ENCODE results near the gene TMTC1.
"Not testable (repeated sequence)": the region's sequence is repeated elsewhere in the genome, so short reads cannot be mapped to it uniquely, and the experiment has no call there.

The TMTC1 gene

DNA sequence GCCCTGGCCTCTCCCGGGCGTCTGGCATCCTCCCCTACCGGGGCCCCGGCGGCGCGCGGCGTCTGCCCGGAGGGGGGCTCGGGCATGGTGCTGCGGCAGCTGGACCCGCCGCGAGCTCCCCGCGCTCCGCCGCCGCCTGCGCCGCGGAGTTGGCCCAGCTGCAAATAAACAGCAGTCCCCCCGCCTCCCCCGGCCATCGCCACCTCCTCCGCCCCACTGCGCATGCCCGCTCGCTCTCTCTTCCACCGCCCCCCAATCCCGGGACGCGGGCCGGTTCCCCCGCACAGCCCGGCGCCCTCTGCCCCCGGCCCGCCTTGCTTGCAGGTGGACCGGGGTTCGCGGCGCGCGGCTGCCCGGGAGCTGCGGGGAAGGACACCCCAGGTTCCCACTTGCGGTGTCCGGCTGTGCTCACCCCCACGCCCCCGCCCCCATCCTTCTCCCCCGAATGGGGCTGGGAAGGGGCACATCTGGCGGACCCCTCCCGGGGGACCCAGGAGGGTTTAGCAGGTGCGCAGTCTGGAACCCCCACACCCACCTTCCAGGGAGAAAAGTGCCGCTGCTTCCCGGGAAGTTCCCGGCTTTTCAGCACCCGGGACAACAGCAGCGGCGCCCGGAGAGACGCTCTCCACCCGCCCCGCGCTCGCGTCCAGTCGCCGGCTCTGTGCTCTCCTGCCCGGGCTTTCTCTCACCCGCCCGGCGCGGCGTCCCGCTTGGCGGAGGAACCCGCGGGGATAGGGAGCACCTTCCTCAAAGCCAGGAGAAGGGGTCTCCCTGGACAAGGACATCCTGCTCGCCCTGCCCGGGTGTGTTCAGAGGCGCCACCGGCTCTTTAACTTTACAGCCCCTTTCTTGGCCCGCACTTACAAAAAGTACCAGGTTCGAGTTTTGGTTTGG lies at the start of gene TMTC1:
Gene TMTC1, minus strand, starts transcription at position 170 of the 894 bp plus-strand sequence. CDS start 191 bp downstream, outside the sequence.
- DNase-seq, result peak in 49 of 51 donors; percentile 24 to 88 (median 67)

- DNase-seq, result no peak
These were observed 47.4 kb upstream of the TMTC1 start for GRCh38 chr12:29831173-29831572.

DNA sequence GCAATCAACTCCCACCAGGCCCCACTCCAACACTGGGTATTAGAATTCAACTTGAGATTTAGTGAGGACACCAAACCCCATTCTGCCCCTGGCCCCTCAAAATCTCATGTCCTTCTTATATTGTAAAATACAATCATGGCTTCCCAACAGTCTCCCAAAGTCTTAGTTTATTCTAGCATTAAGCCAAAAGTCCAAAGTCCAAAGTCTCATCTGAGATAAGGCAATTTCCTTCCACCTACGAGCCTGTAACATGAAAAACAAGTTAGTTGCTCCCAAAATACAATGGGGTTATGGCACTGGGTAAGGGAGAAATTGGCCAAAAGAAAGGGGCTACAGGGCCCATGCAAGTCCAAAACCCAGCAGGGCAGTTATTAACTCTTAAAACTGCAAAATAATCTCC lies 46.6 kb upstream of the TMTC1 start:
- DNase-seq, result no peak

DNA sequence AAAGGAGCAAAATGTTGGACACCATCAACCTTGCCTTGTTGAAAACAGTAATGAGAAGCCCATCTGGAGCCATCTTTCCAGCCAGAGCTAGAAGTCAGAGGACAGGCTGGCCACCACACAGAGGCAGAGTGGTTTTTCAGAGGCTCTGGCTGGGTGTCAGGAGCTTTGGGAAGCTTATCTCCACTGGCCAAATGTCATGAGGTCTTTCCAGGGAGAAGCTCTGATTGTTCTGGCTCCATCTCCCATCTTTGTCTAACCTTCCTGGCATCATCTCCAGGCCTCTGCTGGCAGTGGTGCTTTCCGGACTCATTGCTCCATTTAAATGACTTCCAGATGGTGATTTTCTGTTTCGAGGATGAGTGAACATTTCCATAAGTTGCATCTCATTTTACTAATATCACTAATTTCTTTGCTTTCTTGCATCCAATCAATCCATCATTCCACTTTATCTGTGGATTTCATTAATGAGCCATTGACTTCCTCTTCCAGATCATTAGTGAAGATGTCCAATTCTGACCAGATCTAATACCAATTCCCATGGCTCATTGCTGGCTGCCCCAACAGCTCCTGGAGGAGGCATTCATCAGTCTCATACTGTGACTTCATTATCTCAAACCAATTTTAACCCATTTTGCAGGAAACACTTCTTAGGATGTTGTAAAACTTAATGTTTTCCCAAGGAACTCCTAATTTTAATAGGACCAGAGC lies 35.3 kb upstream of the TMTC1 start:
- DNase-seq, result no peak

GRCh38 chr12:29816874-29817725 lies 33.4 kb upstream of the TMTC1 start:
- DNase-seq, result no peak

- not testable (repeated sequence) for DNase-seq
These were observed 26.0 kb upstream of the TMTC1 start for GRCh38 chr12:29809616-29810361.

DNA sequence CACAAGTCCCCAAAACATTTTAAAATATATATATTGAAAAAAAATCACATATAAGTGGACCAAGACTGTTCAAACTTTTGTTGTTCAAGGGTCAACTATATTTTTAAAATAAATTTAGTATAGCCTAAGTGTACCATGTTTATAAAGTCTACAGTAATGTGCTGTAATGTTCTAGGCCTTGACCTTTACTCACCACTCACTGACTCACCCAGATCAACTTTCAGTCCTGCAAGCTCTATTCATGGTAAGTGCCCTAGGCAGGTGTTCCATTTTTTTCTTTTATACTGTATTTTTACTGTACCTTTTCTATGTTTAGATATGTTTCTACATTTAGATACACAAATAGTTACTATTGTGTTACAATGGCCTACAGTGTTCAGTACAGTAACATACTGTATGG lies 23.4 kb upstream of the TMTC1 start:
- DNase-seq, result no peak

DNA sequence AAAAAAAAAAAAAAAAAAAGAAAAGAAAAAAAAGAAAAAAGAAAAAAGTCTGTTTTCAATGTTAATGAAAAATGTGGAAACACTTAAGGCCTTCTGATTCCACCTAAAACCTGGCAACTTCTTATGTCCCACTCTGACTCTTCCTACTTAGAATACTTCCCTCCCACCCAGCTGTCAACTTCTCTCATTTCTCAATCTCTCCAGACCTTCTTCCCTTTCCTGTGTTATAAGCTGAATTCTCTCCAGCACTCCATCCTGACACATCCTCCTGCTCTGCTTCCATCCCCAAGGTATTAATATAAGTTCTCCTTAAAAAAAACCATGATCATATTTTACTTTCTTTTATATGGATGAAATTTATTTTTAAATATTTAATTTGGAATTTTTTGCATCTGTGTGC lies 20.3 kb upstream of the TMTC1 start:
- DNase-seq, result no peak

DNA sequence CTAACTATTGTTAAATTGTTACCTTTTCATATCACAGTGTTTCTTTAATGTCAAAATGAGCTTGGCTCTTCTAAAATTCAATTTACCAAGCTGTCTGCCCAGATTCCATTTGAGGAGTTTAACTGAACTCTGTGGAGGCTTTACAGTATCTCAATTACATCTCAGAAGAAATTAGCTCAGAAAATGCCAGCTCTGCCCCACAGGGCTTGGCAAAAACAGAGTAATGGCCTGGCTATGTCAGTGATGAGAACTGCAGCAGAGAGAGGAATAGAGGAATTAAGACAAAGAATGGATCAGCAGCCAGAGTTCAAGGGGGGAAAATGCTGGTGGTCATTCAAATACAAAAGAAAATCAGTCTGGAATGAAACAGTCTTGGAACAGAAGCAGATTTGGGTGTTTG lies 15.8 kb upstream of the TMTC1 start:
- DNase-seq, result no peak

DNA sequence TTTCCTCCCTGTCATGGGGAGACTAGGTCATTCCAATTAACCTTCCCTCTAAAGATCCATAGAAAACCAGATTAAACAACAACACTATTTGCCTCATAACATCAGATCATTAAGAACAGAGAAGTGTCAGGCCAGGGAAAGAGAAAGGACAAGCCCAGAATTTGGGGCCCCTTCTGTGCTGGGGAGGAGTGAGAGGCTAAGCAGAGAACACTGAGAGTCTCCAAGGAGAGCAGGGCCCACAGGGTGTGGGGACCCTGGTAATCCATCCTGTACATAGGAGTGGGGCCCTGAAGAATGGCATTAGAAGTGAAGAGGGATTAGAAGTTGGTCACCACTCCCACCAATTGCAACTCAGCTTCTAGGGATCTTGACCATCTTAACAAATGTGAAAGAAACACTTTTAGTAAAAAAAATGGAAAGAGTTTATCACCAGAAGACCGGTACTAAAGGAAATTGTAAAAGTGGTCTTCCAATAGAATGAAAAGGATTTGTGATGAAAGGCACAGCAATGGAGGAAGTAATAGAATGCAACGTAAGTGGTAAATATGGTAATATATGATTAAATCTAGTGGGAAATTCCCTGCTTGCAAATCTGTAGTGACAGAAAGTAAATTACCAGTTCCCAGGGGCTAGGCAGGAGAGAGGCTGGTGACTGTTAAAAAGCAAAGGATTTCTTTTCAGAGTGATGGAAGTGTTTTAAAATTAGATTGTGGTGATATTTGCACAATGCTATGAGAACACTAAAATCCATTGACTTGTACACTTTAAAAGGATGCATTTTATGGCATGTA lies 14.0 kb upstream of the TMTC1 start:
- DNase-seq, result no peak

- DNase-seq, result no peak
These were observed 13.1 kb upstream of the TMTC1 start for GRCh38 chr12:29796823-29797263.

DNA sequence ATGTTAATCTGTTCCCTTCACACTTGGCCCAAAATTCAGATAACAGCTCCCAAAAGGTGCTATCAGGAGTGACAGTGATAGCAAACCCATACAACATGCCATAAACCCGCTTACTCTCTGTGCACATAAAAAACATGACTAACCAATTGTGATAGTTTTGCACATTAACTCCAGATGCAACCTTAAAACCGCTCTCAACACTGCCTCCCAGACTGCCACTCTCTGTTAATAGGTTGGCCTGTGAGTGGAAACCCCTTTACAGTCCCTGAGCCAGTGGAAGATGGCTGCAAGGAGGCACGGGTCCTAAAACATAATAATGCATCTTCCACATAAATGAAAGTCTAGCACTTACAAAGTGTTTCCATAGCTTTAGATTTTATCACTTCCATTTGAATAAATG lies 12.0 kb upstream of the TMTC1 start:
- DNase-seq, result no peak

DNA sequence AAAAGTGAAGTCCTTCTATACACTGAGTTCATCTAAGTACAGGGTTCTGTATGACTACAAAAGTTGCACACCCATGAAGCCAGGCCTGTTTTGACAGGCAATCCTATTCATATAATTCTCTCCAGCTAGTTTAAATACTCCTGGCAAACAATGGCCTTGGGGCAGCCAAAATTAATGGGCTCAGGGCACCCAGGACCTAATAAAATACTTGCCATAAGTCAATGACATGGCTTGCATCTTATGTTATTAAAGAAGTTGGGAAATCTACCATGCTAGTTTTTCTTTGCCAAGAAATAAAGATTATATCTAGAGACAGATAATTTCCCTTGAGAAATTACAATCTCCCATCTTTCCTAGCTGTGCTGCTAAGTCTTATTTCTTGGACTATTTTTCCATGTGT lies 11.1 kb upstream of the TMTC1 start:
- no peak for DNase-seq

GRCh38 chr12:29792853-29793252 lies 9.1 kb upstream of the TMTC1 start:
- no peak for DNase-seq

GRCh38 chr12:29792132-29792531 lies 8.4 kb upstream of the TMTC1 start:
- DNase-seq, result no peak

DNA sequence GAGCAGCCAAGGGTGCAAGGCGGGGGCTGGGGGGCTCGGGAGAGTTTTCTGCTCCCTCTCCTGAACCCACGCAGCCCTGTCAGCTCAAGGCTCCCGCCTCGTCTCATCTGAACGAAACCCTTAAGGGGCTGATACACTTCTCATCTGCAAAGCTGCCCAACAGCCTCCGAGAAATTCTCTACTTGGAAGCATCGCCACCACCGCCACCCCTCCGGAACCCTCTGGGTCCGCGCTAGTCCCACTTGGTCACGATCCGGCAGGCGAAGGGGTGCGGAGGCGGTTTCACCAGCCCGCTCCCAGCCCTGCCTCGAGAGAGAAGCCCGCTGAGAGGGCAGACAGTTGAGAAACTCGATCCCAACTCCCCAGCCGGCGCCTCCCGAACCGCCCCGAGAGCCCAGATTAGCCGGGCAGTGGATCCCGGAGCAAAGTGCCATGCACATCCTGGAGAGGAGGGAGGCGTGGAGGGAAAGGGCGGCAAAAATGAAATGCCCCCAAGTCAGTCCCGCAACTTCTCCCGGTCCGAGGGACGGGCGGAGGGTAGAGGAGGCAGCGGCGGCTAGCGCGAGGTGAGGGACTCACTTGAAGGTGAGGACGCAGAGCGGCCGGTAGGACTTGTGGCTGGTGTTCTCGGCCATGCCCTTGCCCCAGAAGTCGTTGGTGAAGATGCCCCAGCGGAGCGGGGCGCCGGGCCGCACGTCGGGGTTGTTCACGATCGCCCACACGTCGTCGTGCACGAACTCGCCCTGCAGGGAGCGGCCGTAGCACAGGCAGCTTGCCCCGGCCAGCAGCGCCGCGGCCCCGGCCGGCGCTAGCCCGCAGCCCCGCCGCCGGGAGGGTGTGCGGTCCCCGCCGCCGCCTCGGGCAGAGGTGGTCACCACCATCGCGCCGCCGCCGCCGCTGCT lies 620 bp downstream of the TMTC1 start:
- DNase-seq, result peak in 34 of 51 donors; percentile 9 to 69 (median 38)

- DNase-seq, result peak in 3 of 51 donors; percentile 16 to 50 (median 25)
These were observed 1.4 kb downstream of the TMTC1 start for GRCh38 chr12:29782285-29782870.

GRCh38 chr12:29781705-29782266 lies 2.0 kb downstream of the TMTC1 start:
- DNase-seq, result no peak
